Trophoblast cell (in vitro differentiated cells and primary cell): ENCODE measurements around the gene RELB.
"Not testable (repeated sequence)": the region's sequence is repeated elsewhere in the genome, so short reads cannot be mapped to it uniquely, and the experiment has no call there.

Experiments used
- DNase-seq, 2 donors: peaks; one replicate each; pipeline ENCODE4 v3.0.0-alpha.2; 2016
- H2AFZ ChIP-seq: 2 replicates; pipeline ENCODE4 v1.6.1; 2013; ENCODE audit warnings: low read length, moderate library complexity, mild to moderate bottlenecking; ENCODE audit not compliant: insufficient read depth, poor library complexity
- H2AK5ac ChIP-seq: 2 replicates; pipeline ENCODE4 v1.6.1; 2013; ENCODE audit warnings: mild to moderate bottlenecking, low read length
- H2BK120ac ChIP-seq: 2 replicates; pipeline ENCODE4 v1.6.1; 2013; ENCODE audit warnings: low read length, mild to moderate bottlenecking, moderate library complexity; ENCODE audit not compliant: insufficient read depth, poor library complexity
- H2BK12ac ChIP-seq: 2 replicates; pipeline ENCODE4 v1.6.1; 2013; ENCODE audit warnings: mild to moderate bottlenecking, low read length, moderate library complexity
- H2BK5ac ChIP-seq: 2 replicates; pipeline ENCODE4 v1.6.1; 2013; ENCODE audit warnings: low read length, low read depth, moderate library complexity, mild to moderate bottlenecking; ENCODE audit not compliant: poor library complexity
- H3K14ac ChIP-seq: 2 replicates; pipeline ENCODE4 v1.6.1; 2013; ENCODE audit warnings: mild to moderate bottlenecking, low read length
- H3K18ac ChIP-seq: 2 replicates; pipeline ENCODE4 v1.6.1; 2013; ENCODE audit warnings: mild to moderate bottlenecking, low read length
- H3K23ac ChIP-seq: 2 replicates; pipeline ENCODE4 v1.6.1; 2013; ENCODE audit warnings: low read length
- H3K27ac ChIP-seq: 2 replicates; pipeline ENCODE4 v1.5.1; 2013; ENCODE audit warnings: low read depth, mild to moderate bottlenecking, inconsistent platforms, low read length, moderate library complexity
- H3K27me3 ChIP-seq: 2 replicates; pipeline ENCODE4 v1.6.1; 2013; ENCODE audit warnings: inconsistent platforms, mild to moderate bottlenecking, low read length, moderate library complexity; ENCODE audit not compliant: insufficient read depth
- H3K36me3 ChIP-seq, 2 experiments: 1 replicate in 1 of 2; 2 replicates in 1 of 2; pipeline ENCODE4 v1.6.1; 2013; ENCODE audit warnings: low read length in 2 of 2, mild to moderate bottlenecking in 2 of 2, moderate library complexity in 1 of 2; ENCODE audit not compliant: insufficient read depth in 2 of 2, control insufficient read depth in 1 of 2
- H3K4ac ChIP-seq: 2 replicates; pipeline ENCODE4 v1.6.1; 2013; ENCODE audit warnings: low read depth, mild to moderate bottlenecking, low read length, moderate library complexity
- H3K4me1 ChIP-seq, 2 experiments: 1 replicate in 1 of 2; 2 replicates in 1 of 2; pipeline ENCODE4 v1.6.1; 2013; ENCODE audit warnings: low read length in 2 of 2, mild to moderate bottlenecking in 2 of 2, moderate library complexity in 1 of 2; ENCODE audit not compliant: insufficient read depth in 2 of 2, control insufficient read depth in 1 of 2
- H3K4me2 ChIP-seq: 2 replicates; pipeline ENCODE4 v1.6.1; 2013; ENCODE audit warnings: inconsistent platforms, mild to moderate bottlenecking, low read length, moderate library complexity
- H3K4me3 ChIP-seq: 2 replicates; pipeline ENCODE4 v1.5.1; 2013; ENCODE audit warnings: mild to moderate bottlenecking, low read depth, low read length, inconsistent platforms
- H3K79me1 ChIP-seq: one replicate; pipeline ENCODE4 v1.6.1; 2013; ENCODE audit warnings: low read length
- H3K79me2 ChIP-seq: 2 replicates; pipeline ENCODE4 v1.6.1; 2013; ENCODE audit warnings: low read length, mild to moderate bottlenecking; ENCODE audit not compliant: control insufficient read depth, insufficient read depth, poor library complexity
- H3K9ac ChIP-seq: 2 replicates; pipeline ENCODE4 v1.6.1; 2013; ENCODE audit warnings: mild to moderate bottlenecking, low read length
- H3K9me3 ChIP-seq: 2 replicates; pipeline ENCODE4 v1.6.1; 2013; ENCODE audit warnings: low read depth, mild to moderate bottlenecking, control low read depth, inconsistent platforms, low read length; ENCODE audit not compliant: insufficient read depth
- H4K12ac ChIP-seq: 2 replicates; pipeline ENCODE4 v1.6.1; 2013; ENCODE audit warnings: low read depth, mild to moderate bottlenecking, low read length, moderate library complexity
- H4K8ac ChIP-seq: 2 replicates; pipeline ENCODE4 v1.6.1; 2013; ENCODE audit warnings: low read depth, mild to moderate bottlenecking, low read length, moderate library complexity
- H4K91ac ChIP-seq: one replicate; pipeline ENCODE4 v1.6.1; 2013; ENCODE audit warnings: low read depth, mild to moderate bottlenecking, low read length, moderate library complexity
- WGBS: extraction: QIAGEN DNeasy Blood & Tissue Kit; methylation state at CpG from one replicate; pipeline ENCODE4 v1.1.7; 2013; ENCODE audit warnings: missing lambda C conversion rate; ENCODE audit not compliant: insufficient read length, insufficient coverage; ENCODE audit errors: extremely low coverage; 5-methylcytosine and 5-hydroxymethylcytosine counted together

The RELB gene

GRCh38 chr19:44993926-44994537 is 7.2 kb upstream of the RELB start:
- H3K9ac ChIP-seq, result no peak overlapping the region
- no peak overlapping the region for H3K4me3 ChIP-seq
- no peaks in the 10 kb centered on the region for H3K4me1 ChIP-seq
- H2AK5ac ChIP-seq, result no peak overlapping the region
- H2AFZ ChIP-seq, result no peak overlapping the region
- H3K79me2 ChIP-seq, result no peaks in the 10 kb centered on the region
- H3K14ac ChIP-seq, result no peak overlapping the region
- peaks cover 3% of the 10 kb centered on the region for H3K9me3 ChIP-seq
- no peak overlapping the region for H3K23ac ChIP-seq
- H3K4me2 ChIP-seq, result no peak overlapping the region
- H3K27me3 ChIP-seq, result no peaks in the 10 kb centered on the region
- no peak overlapping the region for H4K12ac ChIP-seq
- H3K4ac ChIP-seq, result no peak overlapping the region
- DNase-seq, result no peak
- no peak overlapping the region for H3K27ac ChIP-seq
- no peak overlapping the region for H2BK120ac ChIP-seq
- peaks cover 35 to 43% of the 10 kb centered on the region in 2 experiments for H3K36me3 ChIP-seq
- H4K8ac ChIP-seq, result no peak overlapping the region
- no CpG with 5 or more reads among the region's 12 CpGs for WGBS
- H4K91ac ChIP-seq, result no peak overlapping the region
- no peaks in the 10 kb centered on the region for H3K79me1 ChIP-seq
- H2BK12ac ChIP-seq, result no peak overlapping the region
- no peak overlapping the region for H3K18ac ChIP-seq
- H2BK5ac ChIP-seq, result no peak overlapping the region

- no peak overlapping the region for H4K8ac ChIP-seq
- H4K91ac ChIP-seq, result no peak overlapping the region
- H3K23ac ChIP-seq, result no peak overlapping the region
- no peak overlapping the region for H3K14ac ChIP-seq
- H2AK5ac ChIP-seq, result no peak overlapping the region
- H3K36me3 ChIP-seq, result peaks cover 4 to 7% of the 10 kb centered on the region in 2 experiments
- peaks cover 2 to 3% of the 10 kb centered on the region in 2 experiments for H3K4me1 ChIP-seq
- H2AFZ ChIP-seq, result no peak overlapping the region
- H3K4me2 ChIP-seq, result no peak overlapping the region
- peaks cover 6% of the 10 kb centered on the region for H3K79me1 ChIP-seq
- H3K18ac ChIP-seq, result no peak overlapping the region
- no peak overlapping the region for H3K4ac ChIP-seq
- no peaks in the 10 kb centered on the region for H3K27me3 ChIP-seq
- H3K79me2 ChIP-seq, result no peaks in the 10 kb centered on the region
- no peak for DNase-seq
- no peak overlapping the region for H3K27ac ChIP-seq
- H3K4me3 ChIP-seq, result no peak overlapping the region
- WGBS, result 100% methylated on average over 2 of the region's 4 CpGs
- H4K12ac ChIP-seq, result no peak overlapping the region
- H2BK120ac ChIP-seq, result no peak overlapping the region
- no peak overlapping the region for H2BK5ac ChIP-seq
- peaks cover 3% of the 10 kb centered on the region for H3K9me3 ChIP-seq
- H3K9ac ChIP-seq, result no peak overlapping the region
- no peak overlapping the region for H2BK12ac ChIP-seq
These were observed 3.2 kb upstream of the RELB start for GRCh38 chr19:44998025-44998424.

DNA sequence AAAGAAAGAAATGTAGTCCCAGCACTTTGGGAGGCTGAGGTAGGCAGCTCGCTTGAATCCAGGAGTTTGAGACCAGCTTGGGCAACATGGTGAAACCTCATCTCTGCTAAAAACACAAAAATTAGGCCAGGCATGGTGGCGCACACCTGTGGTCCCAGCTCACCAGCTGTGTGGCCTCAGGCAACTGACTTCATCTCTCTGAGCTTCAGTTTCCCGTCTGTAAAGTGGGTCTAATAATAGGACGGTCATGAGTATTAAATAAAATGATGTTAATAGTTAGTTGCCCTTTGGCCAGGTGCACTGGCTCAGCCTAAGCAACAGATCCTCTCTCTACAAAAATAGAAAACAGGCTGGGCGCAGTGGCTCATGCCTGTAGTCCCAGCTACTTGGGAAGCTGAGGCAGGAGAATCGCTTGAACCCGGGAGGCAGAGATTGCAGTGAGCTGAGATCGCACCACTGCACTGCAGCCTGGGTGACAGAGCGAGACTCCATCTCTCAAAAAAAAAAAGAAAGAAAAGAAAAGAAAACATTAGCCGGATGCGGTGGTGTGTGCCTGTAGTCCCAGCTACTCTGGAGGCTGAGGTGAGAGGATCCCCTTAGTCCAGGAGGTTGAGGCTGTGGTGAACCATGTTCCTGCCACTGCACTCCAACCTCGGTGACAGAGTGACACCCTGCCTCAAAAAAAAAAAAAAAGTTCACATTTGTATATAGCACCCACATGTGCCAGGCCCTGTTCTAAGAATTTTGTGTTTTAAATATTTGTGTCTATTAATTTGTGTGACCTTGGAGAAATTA is 1.9 kb upstream of the RELB start:
- not testable (repeated sequence) for H3K79me1 ChIP-seq, H3K9ac ChIP-seq, H3K27ac ChIP-seq, H3K9me3 ChIP-seq, DNase-seq, H3K4me1 ChIP-seq, H3K36me3 ChIP-seq, H2AK5ac ChIP-seq, H4K12ac ChIP-seq, H3K14ac ChIP-seq, H2BK120ac ChIP-seq, H3K79me2 ChIP-seq, H3K23ac ChIP-seq, H4K8ac ChIP-seq, H3K4ac ChIP-seq, H2BK5ac ChIP-seq, H3K18ac ChIP-seq, H4K91ac ChIP-seq, H3K4me3 ChIP-seq, H3K4me2 ChIP-seq, H3K27me3 ChIP-seq, H2AFZ ChIP-seq, H2BK12ac ChIP-seq
- WGBS, result no CpG with 5 or more reads among the region's 12 CpGs

DNA sequence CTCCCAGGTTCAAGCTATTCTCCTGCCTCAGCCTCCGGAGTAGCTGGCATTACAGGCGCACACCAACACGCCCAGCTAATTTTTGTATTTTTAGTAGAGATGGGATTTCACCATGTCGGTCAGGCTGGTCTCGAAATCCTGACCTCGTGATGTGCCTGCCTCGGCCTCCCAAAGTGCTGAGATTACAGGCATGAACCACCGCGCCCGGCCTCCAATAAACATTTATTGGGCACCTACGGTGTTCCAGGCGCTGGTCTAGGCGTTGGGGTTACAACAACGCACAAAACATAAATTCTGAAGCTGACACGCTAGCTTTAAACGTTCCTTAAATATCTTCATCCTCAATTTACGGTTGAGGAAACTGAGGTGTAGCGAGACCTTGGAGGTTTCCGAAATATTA is 599 bp upstream of the RELB start:
- H3K9ac ChIP-seq, H3K18ac ChIP-seq, H3K14ac ChIP-seq, H3K36me3 ChIP-seq, H3K23ac ChIP-seq, H3K27ac ChIP-seq, H2BK120ac ChIP-seq, H3K79me1 ChIP-seq, H2AK5ac ChIP-seq, DNase-seq, H3K79me2 ChIP-seq, H3K4me3 ChIP-seq, H2BK12ac ChIP-seq, H3K9me3 ChIP-seq, H3K4me1 ChIP-seq, H3K27me3 ChIP-seq, H3K4ac ChIP-seq, H2BK5ac ChIP-seq: not testable (repeated sequence)
- Histone ChIP-seq H4K12ac (peak overlapping the region; percentile 34), H3K4me2 (peak overlapping the region; percentile 84), H4K8ac (peak overlapping the region; percentile 79), H4K91ac (peak overlapping the region; percentile 50), H2AFZ (peak overlapping the region; percentile 61)
- no CpG with 5 or more reads among the region's 19 CpGs for WGBS
